Measurements from ENCODE around the gene ACTN1. TPM values are rescaled to one million over a fixed set of nuclear protein-coding genes. Genes with fewer than 3 reads are reported as not detected.

ACTN1 gene
- total and polyA plus RNA-seq, 10 of the 15 experiments (the other 5 are each of a cell fraction or from before 2014, with no cell fraction given) = 0.14 to 39.4 (median 2.6) TPM

DNA sequence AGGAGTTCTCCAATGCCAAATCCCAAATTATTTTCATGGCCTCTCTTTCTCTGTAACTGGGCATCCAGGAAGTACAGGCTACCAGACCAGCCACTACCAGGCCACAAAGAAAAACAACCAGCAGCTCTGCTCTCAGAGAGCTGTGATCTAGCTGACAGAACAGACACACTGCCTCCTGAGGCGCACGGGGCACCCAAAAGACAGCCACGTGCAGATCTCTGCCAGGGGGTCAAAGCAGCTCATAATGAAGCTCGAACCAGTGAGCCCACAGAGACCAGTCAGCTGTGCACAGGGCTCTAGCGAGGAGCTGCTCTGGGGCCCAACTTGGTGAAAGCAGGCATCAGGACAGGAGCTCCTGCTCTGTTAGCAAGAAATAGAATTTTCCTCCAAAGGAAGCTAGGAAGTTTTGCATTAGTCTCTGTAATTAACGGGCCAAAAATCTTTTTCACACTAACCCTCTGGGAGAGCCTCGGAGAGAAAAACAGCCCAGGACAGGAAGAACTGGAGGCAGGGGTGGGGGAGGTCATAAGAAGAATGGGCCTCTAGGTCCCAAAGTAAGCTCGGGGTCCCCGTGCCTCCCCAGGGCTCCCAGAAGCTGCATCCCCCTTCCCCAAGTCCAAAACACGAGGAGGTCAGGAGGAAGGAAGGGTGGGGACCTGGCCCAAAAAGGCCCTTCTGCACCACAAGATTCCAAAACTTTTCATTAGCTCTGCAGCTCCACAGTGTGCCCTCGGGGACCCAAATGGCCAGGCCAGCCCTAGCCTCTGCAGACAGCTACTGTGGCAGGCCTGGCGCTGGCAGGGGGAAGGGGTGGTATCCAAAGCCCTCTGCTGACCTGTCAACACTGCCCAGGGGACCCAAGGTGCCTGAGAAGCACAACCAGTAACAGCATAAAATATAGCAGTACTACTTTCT, 30.2 kb downstream of the ACTN1 start:
- ChIA-PET POLR2A (no interaction called here), SMC1A (ENCODE audit: uncharacterized antibody, unreplicated experiment) (interaction anchor here (0.6 to 1.1 kb wide), 3 partner anchors 10 to 1165 kb away, joined by 3 to 5 read pairs (median 3); no protein-coding TSS in a partner anchor), CTCF (interaction anchor here (0.9 to 1.1 kb wide), 3 partner anchors 10 to 180 kb away, joined by 3 to 4 read pairs (median 3); no protein-coding TSS in a partner anchor), RAD21 (ENCODE audit: unreplicated experiment) (no interaction called here)
- no peaks in the 10 kb centered on the region; the same call in 1 of the 2 replicates for H3K79me2 ChIP-seq (ENCODE audit: control insufficient read depth, insufficient read depth, low read length)
- H3K36me3 ChIP-seq (ENCODE audit: control insufficient read depth in 2 of 2, insufficient read depth in 2 of 2, low read length in 1 of 2) = no peaks in the 10 kb centered on the region
- H3K4me2 ChIP-seq (ENCODE audit: control insufficient read depth, insufficient read depth) = no peak overlapping the region
- no peaks in the 10 kb centered on the region for H3K9me3 ChIP-seq (replicated peaks; ENCODE audit: control insufficient read depth, insufficient read depth, low read length)
- intact Hi-C loops (cut with micrococcal nuclease; ENCODE audit: unreplicated experiment) = no loop called here
- ATAC-seq (no peak; the same call in 1 of the 3 replicates), FAIRE-seq (no peak), DNase-seq (ENCODE audit: low read depth, low spot score) (no peak)
- H3K27me3 ChIP-seq (replicated peaks in 1 of 2; ENCODE audit: control insufficient read depth in 2 of 2, insufficient read depth in 2 of 2, low read length in 1 of 2) = no peaks in the 10 kb centered on the region
- H3K4me1 ChIP-seq (ENCODE audit: control insufficient read depth, insufficient read depth, low read length) = peaks cover 12% of the 10 kb centered on the region; the same call in 1 of the 2 replicates
- no peaks in the 10 kb centered on the region; the same call in 1 of the 2 replicates for H4K20me1 ChIP-seq (ENCODE audit: control insufficient read depth, insufficient read depth)
- BruUV-seq (replicated peaks) = no TSS peak
- no peak overlapping the region for H3K9ac ChIP-seq (ENCODE audit: control insufficient read depth, insufficient read depth, low read length)
- no peak overlapping the region for H3K27ac ChIP-seq (ENCODE audit: control insufficient read depth, insufficient read depth)
- H2AFZ ChIP-seq (ENCODE audit: control insufficient read depth, low read depth, low read length) = no peak overlapping the region
- in situ Hi-C loops (cut with MboI) = no loop called here
- no peak overlapping the region for H3K4me3 ChIP-seq
- 15% methylated on average over 12 of the region's 12 CpGs for WGBS (ENCODE audit: insufficient coverage, insufficient replicate concordance, low lambda C conversion rate, missing lambda C conversion rate)
- TF ChIP-seq TAF1 (IDR thresholded peaks at IDR 0.05; ENCODE audit: borderline replicate concordance, low read depth, low read length) (no peak), POU2F2 (IDR thresholded peaks at IDR 0.05; ENCODE audit: borderline replicate concordance, low read depth, low read length) (no peak), SRF (IDR thresholded peaks at IDR 0.05; ENCODE audit: low read depth in 2 of 2, low read length in 2 of 2) (no peak), SP1 (IDR thresholded peaks at IDR 0.05; ENCODE audit: low read depth, low read length) (no peak), EP300 (IDR thresholded peaks at IDR 0.05; ENCODE audit: borderline replicate concordance in 1 of 2, control insufficient read depth in 1 of 2, low read depth in 2 of 2, low read length in 2 of 2) (no peak), CHD1 (IDR thresholded peaks at IDR 0.05; ENCODE audit: low read depth, low read length) (no peak), SKIL (IDR thresholded peaks at IDR 0.05; ENCODE audit: low read depth, poor library complexity, severe bottlenecking) (no peak), ZNF274 (IDR thresholded peaks at IDR 0.05; ENCODE audit: insufficient read depth, insufficient read length) (no peak), ZNF207 (IDR thresholded peaks at IDR 0.05; ENCODE audit: borderline replicate concordance) (no peak), YBX1 (IDR thresholded peaks at IDR 0.05) (no peak), PRDM15 (CRISPR knock-in tag; IDR thresholded peaks at IDR 0.05) (no peak)
- TF ChIP-seq, protein P1, sequence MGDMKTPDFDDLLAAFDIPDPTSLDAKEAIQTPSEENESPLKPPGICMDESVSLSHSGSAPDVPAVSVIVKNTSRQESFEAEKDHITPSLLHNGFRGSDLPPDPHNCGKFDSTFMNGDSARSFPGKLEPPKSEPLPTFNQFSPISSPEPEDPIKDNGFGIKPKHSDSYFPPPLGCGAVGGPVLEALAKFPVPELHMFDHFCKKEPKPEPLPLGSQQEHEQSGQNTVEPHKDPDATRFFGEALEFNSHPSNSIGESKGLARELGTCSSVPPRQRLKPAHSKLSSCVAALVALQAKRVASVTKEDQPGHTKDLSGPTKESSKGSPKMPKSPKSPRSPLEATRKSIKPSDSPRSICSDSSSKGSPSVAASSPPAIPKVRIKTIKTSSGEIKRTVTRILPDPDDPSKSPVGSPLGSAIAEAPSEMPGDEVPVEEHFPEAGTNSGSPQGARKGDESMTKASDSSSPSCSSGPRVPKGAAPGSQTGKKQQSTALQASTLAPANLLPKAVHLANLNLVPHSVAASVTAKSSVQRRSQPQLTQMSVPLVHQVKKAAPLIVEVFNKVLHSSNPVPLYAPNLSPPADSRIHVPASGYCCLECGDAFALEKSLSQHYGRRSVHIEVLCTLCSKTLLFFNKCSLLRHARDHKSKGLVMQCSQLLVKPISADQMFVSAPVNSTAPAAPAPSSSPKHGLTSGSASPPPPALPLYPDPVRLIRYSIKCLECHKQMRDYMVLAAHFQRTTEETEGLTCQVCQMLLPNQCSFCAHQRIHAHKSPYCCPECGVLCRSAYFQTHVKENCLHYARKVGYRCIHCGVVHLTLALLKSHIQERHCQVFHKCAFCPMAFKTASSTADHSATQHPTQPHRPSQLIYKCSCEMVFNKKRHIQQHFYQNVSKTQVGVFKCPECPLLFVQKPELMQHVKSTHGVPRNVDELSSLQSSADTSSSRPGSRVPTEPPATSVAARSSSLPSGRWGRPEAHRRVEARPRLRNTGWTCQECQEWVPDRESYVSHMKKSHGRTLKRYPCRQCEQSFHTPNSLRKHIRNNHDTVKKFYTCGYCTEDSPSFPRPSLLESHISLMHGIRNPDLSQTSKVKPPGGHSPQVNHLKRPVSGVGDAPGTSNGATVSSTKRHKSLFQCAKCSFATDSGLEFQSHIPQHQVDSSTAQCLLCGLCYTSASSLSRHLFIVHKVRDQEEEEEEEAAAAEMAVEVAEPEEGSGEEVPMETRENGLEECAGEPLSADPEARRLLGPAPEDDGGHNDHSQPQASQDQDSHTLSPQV (IDR thresholded peaks at IDR 0.05) = no peak

Data from GM12878 (cell line).